ENCODE measurements around the gene UCP2. TPM values are rescaled to one million over a fixed set of nuclear protein-coding genes. Genes with fewer than 3 reads are reported as not detected.

The UCP2 gene
- total RNA-seq, 4 donors from 2014 or later = 9.8 to 27.3 (median 12.9) TPM

- no peak for TF ChIP-seq POLR2A (IDR thresholded peaks at IDR 0.05)
- no peak for TF ChIP-seq CTCF (IDR thresholded peaks at IDR 0.05)
- TF ChIP-seq EP300 (IDR thresholded peaks at IDR 0.05) = no peak
- Histone ChIP-seq H3K27me3 (no peaks in the 10 kb centered on the region), H3K9me3 (no peaks in the 10 kb centered on the region), H3K4me1 (peaks cover 50% of the 10 kb centered on the region), H3K36me3 (peaks cover 18% of the 10 kb centered on the region), H3K27ac (no peak overlapping the region), H3K4me3 (no peak overlapping the region)
- DNase-seq (ENCODE audit: low spot score in 2 of 2) = no peak
- 80% methylated on average over 1 of the region's 2 CpGs for WGBS
These were observed 32.2 kb upstream of the UCP2 start for GRCh38 chr11:74014880-74015279.

- Histone ChIP-seq H3K36me3 (peaks cover 18% of the 10 kb centered on the region), H3K4me3 (no peak overlapping the region), H3K27me3 (no peaks in the 10 kb centered on the region), H3K9me3 (no peaks in the 10 kb centered on the region), H3K27ac (no peak overlapping the region), H3K4me1 (peaks cover 32% of the 10 kb centered on the region)
- TF ChIP-seq CTCF (IDR thresholded peaks at IDR 0.05) (no peak), EP300 (IDR thresholded peaks at IDR 0.05) (no peak), POLR2AphosphoS5 (IDR thresholded peaks at IDR 0.05) (no peak), POLR2A (IDR thresholded peaks at IDR 0.05) (no peak)
- no peak for DNase-seq (ENCODE audit: low spot score in 2 of 2)
- WGBS = 95% methylated on average over 6 of the region's 8 CpGs
These were observed 30.5 kb upstream of the UCP2 start for GRCh38 chr11:74013141-74013540.

- no peak for TF ChIP-seq POLR2A (IDR thresholded peaks at IDR 0.05)
- TF ChIP-seq POLR2AphosphoS5 (IDR thresholded peaks at IDR 0.05) = no peak
- no peak for TF ChIP-seq CTCF (IDR thresholded peaks at IDR 0.05)
- no peak for TF ChIP-seq EP300 (IDR thresholded peaks at IDR 0.05)
- Histone ChIP-seq H3K9me3 (no peaks in the 10 kb centered on the region), H3K27ac (no peak overlapping the region), H3K36me3 (peaks cover 18% of the 10 kb centered on the region), H3K27me3 (no peaks in the 10 kb centered on the region), H3K4me3 (no peak overlapping the region), H3K4me1 (peaks cover 24% of the 10 kb centered on the region)
- WGBS = 86% methylated on average over 14 of the region's 14 CpGs
- no peak for DNase-seq (ENCODE audit: low spot score in 2 of 2)
These were observed 29.6 kb upstream of the UCP2 start for GRCh38 chr11:74012074-74012809.

- DNase-seq (ENCODE audit: low spot score in 2 of 2) = no peak
- H3K27ac ChIP-seq = no peak overlapping the region
- WGBS = 84% methylated on average over 8 of the region's 8 CpGs
These were observed 28.9 kb upstream of the UCP2 start for GRCh38 chr11:74011360-74012073.

GRCh38 chr11:74010306-74011300 lies 28.0 kb upstream of the UCP2 start:
- H3K4me1 ChIP-seq = peaks cover 24% of the 10 kb centered on the region
- H3K9me3 ChIP-seq = no peaks in the 10 kb centered on the region
- no peak overlapping the region for H3K4me3 ChIP-seq
- no peak for DNase-seq (ENCODE audit: low spot score in 2 of 2)
- 87% methylated on average over 8 of the region's 9 CpGs for WGBS
- H3K36me3 ChIP-seq = peaks cover 10% of the 10 kb centered on the region
- H3K27ac ChIP-seq = no peak overlapping the region
- H3K27me3 ChIP-seq = no peaks in the 10 kb centered on the region
- TF ChIP-seq POLR2A (IDR thresholded peaks at IDR 0.05) (no peak), CTCF (IDR thresholded peaks at IDR 0.05) (no peak), POLR2AphosphoS5 (IDR thresholded peaks at IDR 0.05) (no peak), EP300 (IDR thresholded peaks at IDR 0.05) (no peak)

More at GRCh38 chr11:74011360-74012073, 28.9 kb upstream of the UCP2 start:
- Histone ChIP-seq H3K9me3 (no peaks in the 10 kb centered on the region), H3K27me3 (no peaks in the 10 kb centered on the region), H3K36me3 (peaks cover 13% of the 10 kb centered on the region), H3K4me1 (peaks cover 24% of the 10 kb centered on the region), H3K4me3 (no peak overlapping the region)
- TF ChIP-seq POLR2AphosphoS5 (IDR thresholded peaks at IDR 0.05) (no peak), EP300 (IDR thresholded peaks at IDR 0.05) (no peak)
